ENCODE data around the gene SERGEF. TPM values are rescaled to one million over a fixed set of nuclear protein-coding genes. Genes with fewer than 3 reads are reported as not detected.

The SERGEF gene
- total and polyA plus RNA-seq, 4 donors: 12.0 to 17.9 (median 13.4) TPM

GRCh38 chr11:17810041-17810440, 202.8 kb downstream of the SERGEF start:
- H3K4me3 ChIP-seq (ENCODE audit: low read depth in 1 of 3, low read length in 3 of 3): no peak overlapping the region
- no peaks in the 10 kb centered on the region for H3K9me3 ChIP-seq (ENCODE audit: control insufficient read depth in 4 of 4, low read length in 3 of 4)
- no peaks in the 10 kb centered on the region for H3K4me1 ChIP-seq (ENCODE audit: control insufficient read depth in 4 of 4, insufficient read depth in 4 of 4, low read length in 3 of 4)
- TF ChIP-seq SP1 (IDR thresholded peaks at IDR 0.05): no peak
- TF ChIP-seq HNF4A (conservative IDR thresholded peaks at IDR 0.05): no peak
- TF ChIP-seq EGR1 (IDR thresholded peaks at IDR 0.05; ENCODE audit: low read depth in 2 of 2): no peak
- TF ChIP-seq GABPA (IDR thresholded peaks at IDR 0.05 in 1 of 2, conservative IDR thresholded peaks at IDR 0.05 in 1 of 2): no peak
- no peak for TF ChIP-seq FOXA1 (IDR thresholded peaks at IDR 0.05)
- no peak for TF ChIP-seq FOXA2 (IDR thresholded peaks at IDR 0.05)
- TF ChIP-seq TAF1 (conservative IDR thresholded peaks at IDR 0.05): no peak
- TF ChIP-seq RXRA (IDR thresholded peaks at IDR 0.05): no peak
- no peak for TF ChIP-seq JUND (IDR thresholded peaks at IDR 0.05)
- no peak for TF ChIP-seq YY1 (IDR thresholded peaks at IDR 0.05)
- TF ChIP-seq, protein P1, sequence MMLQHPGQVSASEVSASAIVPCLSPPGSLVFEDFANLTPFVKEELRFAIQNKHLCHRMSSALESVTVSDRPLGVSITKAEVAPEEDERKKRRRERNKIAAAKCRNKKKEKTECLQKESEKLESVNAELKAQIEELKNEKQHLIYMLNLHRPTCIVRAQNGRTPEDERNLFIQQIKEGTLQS (IDR thresholded peaks at IDR 0.05): no peak
- TF ChIP-seq NR2F2 (IDR thresholded peaks at IDR 0.05): no peak
- TF ChIP-seq, protein P2, sequence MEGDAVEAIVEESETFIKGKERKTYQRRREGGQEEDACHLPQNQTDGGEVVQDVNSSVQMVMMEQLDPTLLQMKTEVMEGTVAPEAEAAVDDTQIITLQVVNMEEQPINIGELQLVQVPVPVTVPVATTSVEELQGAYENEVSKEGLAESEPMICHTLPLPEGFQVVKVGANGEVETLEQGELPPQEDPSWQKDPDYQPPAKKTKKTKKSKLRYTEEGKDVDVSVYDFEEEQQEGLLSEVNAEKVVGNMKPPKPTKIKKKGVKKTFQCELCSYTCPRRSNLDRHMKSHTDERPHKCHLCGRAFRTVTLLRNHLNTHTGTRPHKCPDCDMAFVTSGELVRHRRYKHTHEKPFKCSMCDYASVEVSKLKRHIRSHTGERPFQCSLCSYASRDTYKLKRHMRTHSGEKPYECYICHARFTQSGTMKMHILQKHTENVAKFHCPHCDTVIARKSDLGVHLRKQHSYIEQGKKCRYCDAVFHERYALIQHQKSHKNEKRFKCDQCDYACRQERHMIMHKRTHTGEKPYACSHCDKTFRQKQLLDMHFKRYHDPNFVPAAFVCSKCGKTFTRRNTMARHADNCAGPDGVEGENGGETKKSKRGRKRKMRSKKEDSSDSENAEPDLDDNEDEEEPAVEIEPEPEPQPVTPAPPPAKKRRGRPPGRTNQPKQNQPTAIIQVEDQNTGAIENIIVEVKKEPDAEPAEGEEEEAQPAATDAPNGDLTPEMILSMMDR (IDR thresholded peaks at IDR 0.05; ENCODE audit: low read depth, low read length, missing input control): no peak
- no peak for TF ChIP-seq HNF4G (IDR thresholded peaks at IDR 0.05)
- TF ChIP-seq RAD21 (IDR thresholded peaks at IDR 0.05): no peak
- no peak overlapping the region for H3K9ac ChIP-seq (ENCODE audit: low read depth in 1 of 2, low read length in 2 of 2)
- no peak for DNase-seq (ENCODE audit: low spot score)
- no peaks in the 10 kb centered on the region for H3K36me3 ChIP-seq (ENCODE audit: control insufficient read depth in 4 of 4, insufficient read depth in 3 of 4, low read depth in 1 of 4, low read length in 3 of 4)
- WGBS: 96% methylated on average over 1 of the region's 1 CpG
- H3K27me3 ChIP-seq (ENCODE audit: control insufficient read depth in 4 of 4, insufficient read depth in 4 of 4, low read length in 3 of 4): no peaks in the 10 kb centered on the region
- H3K27ac ChIP-seq (ENCODE audit: low read depth in 1 of 2, low read length in 2 of 2): no peak overlapping the region

DNA sequence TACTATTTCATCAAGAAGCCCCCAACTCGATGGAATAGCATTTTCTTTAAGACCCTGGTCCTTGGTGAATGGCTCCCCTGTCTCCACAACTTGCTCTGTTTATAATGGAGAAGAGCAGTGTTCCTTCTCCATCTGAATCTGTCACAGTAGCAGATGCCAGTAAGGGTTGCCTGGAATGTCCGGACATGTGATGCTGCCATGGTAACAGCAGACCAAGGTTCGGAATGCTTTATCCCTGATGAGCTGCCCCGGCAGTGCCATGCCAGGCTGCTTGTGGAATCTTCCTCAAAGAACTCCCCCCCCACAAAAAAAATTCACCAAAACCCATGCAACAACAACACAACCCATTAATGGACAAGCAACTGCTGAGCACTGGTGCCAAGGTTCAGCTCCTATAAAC, 205.8 kb downstream of the SERGEF start:
- Histone ChIP-seq H3K9me3 (ENCODE audit: control insufficient read depth in 4 of 4, low read length in 3 of 4) (no peaks in the 10 kb centered on the region), H3K4me3 (ENCODE audit: low read depth in 1 of 3, low read length in 3 of 3) (no peak overlapping the region), H3K36me3 (ENCODE audit: control insufficient read depth in 4 of 4, insufficient read depth in 3 of 4, low read depth in 1 of 4, low read length in 3 of 4) (no peaks in the 10 kb centered on the region), H3K4me1 (ENCODE audit: control insufficient read depth in 4 of 4, insufficient read depth in 4 of 4, low read length in 3 of 4) (no peaks in the 10 kb centered on the region), H3K27me3 (ENCODE audit: control insufficient read depth in 4 of 4, insufficient read depth in 4 of 4, low read length in 3 of 4) (no peaks in the 10 kb centered on the region), H3K9ac (ENCODE audit: low read depth in 1 of 2, low read length in 2 of 2) (no peak overlapping the region), H3K27ac (ENCODE audit: low read depth in 1 of 2, low read length in 2 of 2) (no peak overlapping the region)
- DNase-seq (ENCODE audit: low spot score): no peak
- TF ChIP-seq YY1 (IDR thresholded peaks at IDR 0.05) (no peak), EGR1 (IDR thresholded peaks at IDR 0.05; ENCODE audit: low read depth in 2 of 2) (no peak), TAF1 (conservative IDR thresholded peaks at IDR 0.05) (no peak), RXRA (IDR thresholded peaks at IDR 0.05) (no peak), FOXA1 (IDR thresholded peaks at IDR 0.05) (no peak), FOXA2 (IDR thresholded peaks at IDR 0.05) (no peak), MAX (IDR thresholded peaks at IDR 0.05) (no peak), HNF4G (IDR thresholded peaks at IDR 0.05) (no peak)
- TF ChIP-seq, protein P1 (IDR thresholded peaks at IDR 0.05): no peak
- TF ChIP-seq, protein P3, sequence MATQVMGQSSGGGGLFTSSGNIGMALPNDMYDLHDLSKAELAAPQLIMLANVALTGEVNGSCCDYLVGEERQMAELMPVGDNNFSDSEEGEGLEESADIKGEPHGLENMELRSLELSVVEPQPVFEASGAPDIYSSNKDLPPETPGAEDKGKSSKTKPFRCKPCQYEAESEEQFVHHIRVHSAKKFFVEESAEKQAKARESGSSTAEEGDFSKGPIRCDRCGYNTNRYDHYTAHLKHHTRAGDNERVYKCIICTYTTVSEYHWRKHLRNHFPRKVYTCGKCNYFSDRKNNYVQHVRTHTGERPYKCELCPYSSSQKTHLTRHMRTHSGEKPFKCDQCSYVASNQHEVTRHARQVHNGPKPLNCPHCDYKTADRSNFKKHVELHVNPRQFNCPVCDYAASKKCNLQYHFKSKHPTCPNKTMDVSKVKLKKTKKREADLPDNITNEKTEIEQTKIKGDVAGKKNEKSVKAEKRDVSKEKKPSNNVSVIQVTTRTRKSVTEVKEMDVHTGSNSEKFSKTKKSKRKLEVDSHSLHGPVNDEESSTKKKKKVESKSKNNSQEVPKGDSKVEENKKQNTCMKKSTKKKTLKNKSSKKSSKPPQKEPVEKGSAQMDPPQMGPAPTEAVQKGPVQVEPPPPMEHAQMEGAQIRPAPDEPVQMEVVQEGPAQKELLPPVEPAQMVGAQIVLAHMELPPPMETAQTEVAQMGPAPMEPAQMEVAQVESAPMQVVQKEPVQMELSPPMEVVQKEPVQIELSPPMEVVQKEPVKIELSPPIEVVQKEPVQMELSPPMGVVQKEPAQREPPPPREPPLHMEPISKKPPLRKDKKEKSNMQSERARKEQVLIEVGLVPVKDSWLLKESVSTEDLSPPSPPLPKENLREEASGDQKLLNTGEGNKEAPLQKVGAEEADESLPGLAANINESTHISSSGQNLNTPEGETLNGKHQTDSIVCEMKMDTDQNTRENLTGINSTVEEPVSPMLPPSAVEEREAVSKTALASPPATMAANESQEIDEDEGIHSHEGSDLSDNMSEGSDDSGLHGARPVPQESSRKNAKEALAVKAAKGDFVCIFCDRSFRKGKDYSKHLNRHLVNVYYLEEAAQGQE (IDR thresholded peaks at IDR 0.05): no peak
- 93% methylated on average over 4 of the region's 4 CpGs for WGBS
